Naive thymus-derived CD4-positive, alpha-beta T cell (primary cell): ENCODE data around the gene APBA2. TPM values are rescaled to one million over a fixed set of nuclear protein-coding genes. Genes with fewer than 3 reads are reported as not detected.
A peak's percentile ranks its signal among the peaks of the same experiment; 100 is the strongest.

Source experiments
- ATAC-seq: fragments of 150-1000 bp; cut with Tn5 transposase; 2 replicates; pipeline ENCODE4 v1.10.0; 2021; ENCODE audit warnings: mild to moderate bottlenecking, moderate library complexity
- CTCF ChIA-PET: fragments of 350-600 bp; sonication (Branson Sonifier 250); formaldehyde crosslinking; loops from one replicate; lab custom pipeline; 2021; ENCODE audit warnings: antibody characterized with exemption; lab: Charles Lee
- POLR2A ChIA-PET: fragments of 350-600 bp; sonication (Branson Sonifier 250); formaldehyde crosslinking; loops from one replicate; lab custom pipeline; 2021; ENCODE audit warnings: antibody characterized with exemption, inconsistent platforms; lab: Charles Lee
- DNase-seq, 9 donors: peaks; one replicate each; pipeline versions ENCODE4 v3.0.0 to v3.0.0-alpha.2; 2020 to 2022; ENCODE audit warnings: mixed read lengths in 1 of 9
- H3K27ac ChIP-seq: one replicate; pipeline ENCODE4 v1.7.0; 2013; ENCODE audit warnings: mild to moderate bottlenecking, low read depth, low read length, moderate library complexity
- H3K27me3 ChIP-seq, 2 donors: one replicate each; pipeline ENCODE4 v1.7.0; 2013; ENCODE audit warnings: low read length in 2 of 2, mild to moderate bottlenecking in 2 of 2, moderate library complexity in 2 of 2; ENCODE audit not compliant: control insufficient read depth in 2 of 2, insufficient read depth in 2 of 2
- H3K36me3 ChIP-seq, 3 experiments: 1 replicate in 2 of 3; 2 replicates in 1 of 3; pipeline ENCODE4 v1.7.0; 2013; ENCODE audit warnings: low read length in 3 of 3, mild to moderate bottlenecking in 3 of 3, moderate library complexity in 1 of 3; ENCODE audit not compliant: insufficient read depth in 3 of 3, control insufficient read depth in 2 of 3
- H3K4me1 ChIP-seq, 2 donors: one replicate each; pipeline ENCODE4 v1.7.0; 2013; ENCODE audit warnings: low read length in 2 of 2, mild to moderate bottlenecking in 2 of 2, moderate library complexity in 1 of 2; ENCODE audit not compliant: control insufficient read depth in 2 of 2, insufficient read depth in 2 of 2
- H3K4me3 ChIP-seq: 2 replicates; pipeline ENCODE4 v1.7.0; 2013; ENCODE audit warnings: mild to moderate bottlenecking, low read length
- H3K9me3 ChIP-seq, 3 experiments: 1 replicate in 2 of 3; 2 replicates in 1 of 3; pipeline ENCODE4 v1.7.0; 2013; ENCODE audit warnings: low read length in 3 of 3; ENCODE audit not compliant: control insufficient read depth in 2 of 3
- H3K27ac Mint-ChIP-seq, 9 donors: one replicate each; pipeline ENCODE4 v1.8.0; 2020 to 2022; ENCODE audit warnings: mixed read lengths in 9 of 9, mild to moderate bottlenecking in 8 of 9, moderate library complexity in 5 of 9, inconsistent platforms in 2 of 9
- H3K27me3 Mint-ChIP-seq, 5 donors: one replicate each; pipeline ENCODE4 v1.8.0; 2021 to 2022; ENCODE audit warnings: mixed read lengths in 5 of 5, mild to moderate bottlenecking in 1 of 5
- H3K36me3 Mint-ChIP-seq, 5 donors: one replicate each; pipeline ENCODE4 v1.8.0; 2020 to 2022; ENCODE audit warnings: mixed read lengths in 5 of 5, mild to moderate bottlenecking in 3 of 5, inconsistent platforms in 1 of 5
- H3K4me1 Mint-ChIP-seq, 7 donors: one replicate each; pipeline ENCODE4 v1.8.0; 2020 to 2022; ENCODE audit warnings: mixed read lengths in 7 of 7, mild to moderate bottlenecking in 3 of 7, inconsistent platforms in 1 of 7
- H3K4me3 Mint-ChIP-seq, 10 donors: one replicate each; pipeline ENCODE4 v1.8.0; 2020 to 2022; ENCODE audit warnings: mild to moderate bottlenecking in 10 of 10, mixed read lengths in 10 of 10, moderate library complexity in 6 of 10, inconsistent platforms in 2 of 10
- H3K9me3 Mint-ChIP-seq, 11 donors: one replicate each; pipeline ENCODE4 v1.8.0; 2020 to 2022; ENCODE audit warnings: mixed read lengths in 11 of 11, mild to moderate bottlenecking in 4 of 11, inconsistent platforms in 1 of 11, moderate library complexity in 1 of 11
- intact Hi-C, 2 donors: fragments of 100-400 bp; cut with micrococcal nuclease; formaldehyde crosslinking; loops; one replicate each; pipeline ENCODE4 v1.15.1; 2023
- polyA plus RNA-seq, 2 donors: library from polyadenylated mRNA; unstranded; fragments of 300-500 nt; fragmentation: Illumina TruSeq; gene quantifications; one replicate each; pipeline ENCODE4 v1.2.3, GENCODE V29; 2021
- total RNA-seq, 6 experiments: library from RNA in 5 of 6; stranded (reverse) in 5 of 6; gene quantifications; 1 replicate in 5 of 6; 2 replicates in 1 of 6; pipeline ENCODE4 v1.2.3 and lab custom pipeline; 2021 to 2026

APBA2 gene
- total and polyA plus RNA-seq, 7 experiments from 2014 or later: 7.7 to 139 (median 110) TPM

DNA sequence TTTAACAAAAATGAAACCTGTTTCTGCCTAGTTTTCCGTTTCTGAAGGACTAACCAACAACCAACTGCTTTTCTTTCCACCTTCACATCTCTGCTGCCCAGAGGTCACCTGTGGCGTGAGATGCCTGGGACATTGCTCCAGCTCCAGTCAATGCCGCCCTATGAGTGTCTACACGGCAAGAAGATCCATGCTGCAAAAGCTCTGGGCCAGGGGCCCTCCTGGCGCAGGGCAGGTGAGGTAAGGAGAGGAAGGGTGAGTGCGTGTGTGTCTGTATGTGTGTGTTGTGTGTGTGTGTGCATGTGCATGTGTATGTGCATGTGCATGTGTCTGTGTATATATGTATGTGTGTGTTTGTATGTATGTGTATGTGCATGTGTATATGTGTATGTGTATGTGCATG lies 252.5 kb downstream of the APBA2 start:
- H3K27ac ChIP-seq: no peak overlapping the region
- CTCF ChIA-PET: no interaction called here
- peaks cover 0 to 11% of the 10 kb centered on the region in 2 donors for H3K27me3 ChIP-seq
- no peaks in the 10 kb centered on the region for H3K36me3 Mint-ChIP-seq
- H3K4me1 ChIP-seq: peaks cover 0 to 7% of the 10 kb centered on the region in 2 donors
- H3K9me3 ChIP-seq: no peaks in the 10 kb centered on the region
- H3K4me3 ChIP-seq: no peak overlapping the region
- POLR2A ChIA-PET: no interaction called here
- intact Hi-C loops: loop anchor here in 1 of 2 donors (10.0 kb wide), 1 partner anchor 607 kb away; no protein-coding TSS in a partner anchor
- DNase-seq (peak in 1 of 9 donors; percentile 2), ATAC-seq (no peak)
- H3K27ac Mint-ChIP-seq: peak overlapping the region in 1 of 9 donors; percentile 2
- no peak overlapping the region for H3K4me3 Mint-ChIP-seq
- peaks cover 12 to 58% (median 44%) of the 10 kb centered on the region in 5 donors for H3K27me3 Mint-ChIP-seq
- no peaks in the 10 kb centered on the region for H3K36me3 ChIP-seq
- peaks cover 5 to 17% (median 10%) of the 10 kb centered on the region in 7 donors for H3K4me1 Mint-ChIP-seq
- H3K9me3 Mint-ChIP-seq: no peaks in the 10 kb centered on the region

DNA sequence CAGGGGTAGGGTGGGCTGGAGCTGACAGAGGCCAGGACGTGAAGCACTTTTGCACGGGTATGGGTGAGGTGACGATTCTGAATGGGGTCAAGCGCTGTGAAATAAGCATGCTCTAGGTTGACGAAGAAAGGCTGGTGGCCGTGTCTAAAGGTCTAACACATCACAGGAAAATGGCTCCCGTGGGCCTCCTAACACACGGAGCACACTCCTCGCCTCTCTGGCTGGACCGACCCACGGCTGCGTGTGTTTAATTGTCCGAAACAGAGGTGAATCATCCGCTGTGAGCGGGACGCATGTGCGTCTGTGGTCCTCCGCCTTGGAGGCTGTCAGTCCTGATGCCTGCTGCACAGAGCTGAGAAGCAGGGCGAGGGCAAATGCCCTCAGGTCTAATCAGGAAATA lies 253.3 kb downstream of the APBA2 start:
- intact Hi-C loops: loop anchor here in 1 of 2 donors (10.0 kb wide), 1 partner anchor 606 kb away; no protein-coding TSS in a partner anchor
- Mint-ChIP-seq H3K9me3 (peaks cover 0 to 1% (median 0%) of the 10 kb centered on the region in 11 donors), H3K4me3 (peak overlapping the region in 1 of 10 donors; percentile 26), H3K36me3 (no peaks in the 10 kb centered on the region), H3K4me1 (peaks cover 5 to 17% (median 11%) of the 10 kb centered on the region in 7 donors), H3K27ac (peak overlapping the region in 1 of 9 donors; percentile 2), H3K27me3 (peaks cover 12 to 61% (median 51%) of the 10 kb centered on the region in 5 donors)
- H3K4me1 ChIP-seq: peaks cover 0 to 7% of the 10 kb centered on the region in 2 donors
- DNase-seq (peak in 1 of 9 donors; percentile 2), ATAC-seq (no peak)
- ChIA-PET CTCF (no interaction called here), POLR2A (no interaction called here)
- no peak overlapping the region for H3K4me3 ChIP-seq
- H3K27ac ChIP-seq: no peak overlapping the region
- H3K27me3 ChIP-seq: peaks cover 0 to 11% of the 10 kb centered on the region in 2 donors
- H3K36me3 ChIP-seq: no peaks in the 10 kb centered on the region
- H3K9me3 ChIP-seq: no peaks in the 10 kb centered on the region

DNA sequence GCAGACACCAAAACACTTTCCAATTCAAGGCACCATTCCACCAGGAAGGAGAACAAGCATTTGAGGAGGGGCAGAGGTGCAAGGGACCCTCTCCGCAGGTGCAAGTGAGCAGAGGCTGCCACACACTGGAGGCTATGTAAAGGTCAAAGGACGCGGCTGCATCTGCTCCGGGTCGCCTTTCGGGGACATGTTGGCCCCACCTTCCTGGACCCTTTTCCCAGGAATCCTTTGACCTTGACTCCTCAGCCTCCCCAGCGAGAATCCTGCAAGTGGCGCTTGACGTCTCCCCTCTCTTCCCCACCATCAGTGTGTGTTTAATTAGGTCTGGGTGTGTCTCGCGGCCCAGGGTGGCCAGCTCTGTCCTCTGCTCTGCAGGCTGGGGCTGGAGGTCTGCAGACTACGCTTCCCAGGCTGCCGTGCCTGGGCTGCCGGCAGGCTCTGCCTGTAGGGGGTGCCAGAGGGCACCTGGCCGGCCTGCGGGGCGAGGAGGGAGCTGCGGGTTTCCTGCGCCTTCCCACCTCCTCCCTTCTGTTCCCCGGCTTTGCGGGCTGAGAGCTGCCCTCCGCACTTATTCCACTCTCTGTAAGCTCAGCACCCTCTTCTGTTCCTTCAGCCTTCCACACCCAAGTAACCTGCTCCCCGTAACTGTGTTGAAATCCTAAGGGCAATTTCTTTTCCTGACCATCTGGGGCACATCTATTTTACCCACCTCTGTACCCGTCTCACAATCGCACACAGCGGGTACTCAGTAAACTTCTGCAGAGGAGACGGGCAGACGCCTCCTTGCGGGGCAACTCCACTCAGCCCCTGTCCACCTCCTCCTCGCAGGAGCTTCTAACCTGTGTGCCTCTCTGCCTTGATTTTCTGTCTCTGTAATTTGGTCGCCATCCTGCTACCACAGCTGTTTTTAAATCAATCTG lies 254.0 kb downstream of the APBA2 start:
- Mint-ChIP-seq H3K27me3 (peaks cover 12 to 64% (median 54%) of the 10 kb centered on the region in 5 donors), H3K9me3 (peaks cover 0 to 1% (median 0%) of the 10 kb centered on the region in 11 donors), H3K36me3 (no peaks in the 10 kb centered on the region), H3K4me3 (peak overlapping the region in 9 of 10 donors; percentile 5 to 70 (median 46)), H3K4me1 (peaks cover 5 to 17% (median 11%) of the 10 kb centered on the region in 7 donors), H3K27ac (no peak overlapping the region)
- H3K4me3 ChIP-seq: no peak overlapping the region
- H3K9me3 ChIP-seq: no peaks in the 10 kb centered on the region
- H3K36me3 ChIP-seq: no peaks in the 10 kb centered on the region
- peaks cover 0 to 7% of the 10 kb centered on the region in 2 donors for H3K4me1 ChIP-seq
- intact Hi-C loops: loop anchor here in 1 of 2 donors (10.0 kb wide), 2 partner anchors 605 to 935 kb away; no protein-coding TSS in a partner anchor
- DNase-seq: peak; percentile 19 to 72 (median 51)
- ATAC-seq: peak; percentile 81
- ChIA-PET POLR2A (no interaction called here), CTCF (interaction anchor here (0.9 kb wide), 1 partner anchor 396 kb away, joined by 3 read pairs; no protein-coding TSS in a partner anchor)
- H3K27me3 ChIP-seq: peaks cover 0 to 11% of the 10 kb centered on the region in 2 donors
- no peak overlapping the region for H3K27ac ChIP-seq

DNA sequence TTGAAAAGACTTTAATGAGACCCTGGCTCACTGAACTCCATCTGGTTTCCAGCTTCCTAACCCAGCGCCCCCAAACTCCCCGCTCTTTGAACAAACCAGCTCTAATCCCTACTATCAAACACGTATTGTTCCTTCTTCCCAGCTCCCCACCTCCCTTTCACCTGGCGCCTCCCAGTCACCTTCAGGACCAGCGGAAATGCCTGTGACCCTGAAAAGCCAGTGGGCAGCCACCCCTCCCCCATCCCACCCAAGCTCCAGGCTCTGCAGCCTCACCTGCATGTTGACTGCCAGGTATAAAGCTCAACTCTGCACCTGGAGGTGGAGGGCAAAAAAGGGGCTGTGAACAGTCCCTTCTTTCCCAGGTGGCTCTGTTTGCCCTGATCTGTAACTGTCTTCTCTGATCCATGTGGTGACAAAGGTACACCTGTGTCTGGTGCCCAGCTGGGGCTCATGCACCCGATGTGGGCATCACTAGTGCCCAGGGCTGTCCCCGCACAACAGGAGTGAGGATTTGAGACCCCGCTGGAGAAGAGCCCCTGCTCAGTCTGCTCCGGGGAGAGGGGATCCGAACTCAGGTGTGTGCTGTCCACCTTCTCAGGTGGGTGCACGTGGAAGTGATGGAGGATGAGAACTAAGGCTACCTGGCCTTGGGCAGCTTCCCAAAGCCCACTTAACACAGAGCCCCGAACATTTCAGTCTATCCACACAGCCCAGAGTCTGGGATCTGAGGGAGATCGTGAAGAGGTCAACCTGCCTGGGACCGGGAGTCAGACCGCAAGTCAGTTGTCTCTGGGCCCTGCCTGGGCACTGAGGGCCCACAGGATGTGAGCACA lies 254.9 kb downstream of the APBA2 start:
- Mint-ChIP-seq H3K4me3 (peak overlapping the region in 4 of 10 donors; percentile 5 to 67 (median 44)), H3K27me3 (peaks cover 12 to 64% (median 54%) of the 10 kb centered on the region in 5 donors), H3K9me3 (peaks cover 0 to 1% (median 0%) of the 10 kb centered on the region in 11 donors), H3K27ac (no peak overlapping the region), H3K36me3 (no peaks in the 10 kb centered on the region), H3K4me1 (peaks cover 5 to 17% (median 11%) of the 10 kb centered on the region in 7 donors)
- peak in 1 of 9 donors; percentile 1 for DNase-seq
- Histone ChIP-seq H3K4me1 (peaks cover 0 to 7% of the 10 kb centered on the region in 2 donors), H3K36me3 (no peaks in the 10 kb centered on the region), H3K27ac (no peak overlapping the region), H3K9me3 (no peaks in the 10 kb centered on the region), H3K4me3 (no peak overlapping the region), H3K27me3 (peaks cover 0 to 11% of the 10 kb centered on the region in 2 donors)
- ATAC-seq: no peak
- ChIA-PET POLR2A (no interaction called here), CTCF (interaction anchor here (0.9 kb wide), 1 partner anchor 395 kb away, joined by 3 read pairs; no protein-coding TSS in a partner anchor)
- intact Hi-C loops: loop anchor here in 1 of 2 donors (10.0 kb wide), 1 partner anchor 934 kb away; no protein-coding TSS in a partner anchor

DNA sequence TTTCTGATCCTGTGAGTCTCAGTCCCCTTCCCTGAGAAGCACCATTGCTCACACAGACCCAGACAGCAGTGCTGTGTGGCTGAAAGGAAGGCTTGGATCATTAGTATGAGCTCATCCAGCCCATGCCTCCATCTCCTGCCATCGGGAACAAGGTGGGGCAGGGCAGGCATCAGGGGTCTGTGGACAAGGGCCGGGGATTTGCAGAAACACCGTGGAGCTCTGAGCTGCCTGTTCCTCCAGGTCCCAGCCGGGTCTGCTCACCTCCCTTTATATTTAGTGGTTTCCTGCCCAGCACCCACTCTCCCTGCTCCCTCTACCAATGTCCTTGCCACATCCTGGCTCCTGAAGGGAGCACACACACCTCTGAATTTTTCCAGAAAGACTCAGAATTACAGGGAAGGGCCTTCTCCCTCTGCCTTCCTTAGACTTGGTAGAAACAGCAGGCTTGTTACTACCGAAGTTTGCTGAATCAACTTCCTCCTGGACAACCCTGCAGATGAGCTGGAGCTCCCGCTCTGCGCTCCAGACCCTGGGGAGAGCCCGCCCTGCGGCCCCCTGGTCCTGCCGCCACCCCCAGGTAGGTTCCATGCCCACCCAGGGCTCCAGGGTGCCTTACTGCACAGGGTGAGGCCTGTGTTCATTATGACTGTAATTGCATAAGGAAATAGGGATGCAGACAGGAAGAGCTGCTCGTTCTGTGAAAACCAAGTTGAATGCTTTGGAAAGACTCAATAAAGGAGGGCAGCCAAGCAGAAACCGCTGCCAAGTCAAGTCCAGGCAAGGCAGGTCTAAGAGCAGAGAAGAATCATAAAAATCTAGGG lies 255.7 kb downstream of the APBA2 start:
- H3K27me3 Mint-ChIP-seq: peaks cover 12 to 63% (median 54%) of the 10 kb centered on the region in 5 donors
- Histone ChIP-seq H3K4me3 (no peak overlapping the region), H3K4me1 (peaks cover 0 to 7% of the 10 kb centered on the region in 2 donors), H3K9me3 (no peaks in the 10 kb centered on the region), H3K36me3 (no peaks in the 10 kb centered on the region), H3K27ac (no peak overlapping the region), H3K27me3 (peaks cover 0 to 11% of the 10 kb centered on the region in 2 donors)
- DNase-seq (peak in 1 of 9 donors; percentile 6), ATAC-seq (no peak)
- H3K36me3 Mint-ChIP-seq: no peaks in the 10 kb centered on the region
- H3K27ac Mint-ChIP-seq: no peak overlapping the region
- H3K4me1 Mint-ChIP-seq: peaks cover 5 to 17% (median 11%) of the 10 kb centered on the region in 7 donors
- ChIA-PET CTCF (no interaction called here), POLR2A (no interaction called here)
- intact Hi-C loops: loop anchor here in 1 of 2 donors (10.0 kb wide), 1 partner anchor 933 kb away; no protein-coding TSS in a partner anchor
- H3K4me3 Mint-ChIP-seq: no peak overlapping the region
- H3K9me3 Mint-ChIP-seq: peaks cover 0 to 1% (median 0%) of the 10 kb centered on the region in 11 donors
